Measurements from ENCODE around the gene SLC17A7.

SLC17A7 gene

GRCh38 chr19:49432141-49433073 is 8.9 kb downstream of the SLC17A7 start:
- TF ChIP-seq CTCF (IDR thresholded peaks at IDR 0.05; ENCODE audit: low read depth, low read length, missing control alignments): no peak
- DNase-seq (ENCODE audit: low read depth): no peak
- H3K4me3 ChIP-seq (ENCODE audit: low read depth, low read length): no peak overlapping the region

GRCh38 chr19:49431330-49431749 is 10.0 kb downstream of the SLC17A7 start:
- DNase-seq (ENCODE audit: low read depth): no peak
- TF ChIP-seq CTCF (IDR thresholded peaks at IDR 0.05; ENCODE audit: low read depth, low read length, missing control alignments): no peak
- H3K4me3 ChIP-seq (ENCODE audit: low read depth, low read length): no peak overlapping the region

GRCh38 chr19:49430678-49431329 is 10.5 kb downstream of the SLC17A7 start:
- DNase-seq (ENCODE audit: low read depth): no peak
- no peak overlapping the region for H3K4me3 ChIP-seq (ENCODE audit: low read depth, low read length)
- TF ChIP-seq CTCF (IDR thresholded peaks at IDR 0.05; ENCODE audit: low read depth, low read length, missing control alignments): peak; percentile 49

- DNase-seq (ENCODE audit: low read depth): no peak
- no peak overlapping the region for H3K4me3 ChIP-seq (ENCODE audit: low read depth, low read length)
- no peak for TF ChIP-seq CTCF (IDR thresholded peaks at IDR 0.05; ENCODE audit: low read depth, low read length, missing control alignments)
Observed at GRCh38 chr19:49430172-49430677, 11.1 kb downstream of the SLC17A7 start.

- no peak overlapping the region for H3K4me3 ChIP-seq (ENCODE audit: low read depth, low read length)
- no peak for DNase-seq (ENCODE audit: low read depth)
- no peak for TF ChIP-seq CTCF (IDR thresholded peaks at IDR 0.05; ENCODE audit: low read depth, low read length, missing control alignments)
Observed at GRCh38 chr19:49428547-49429451, 12.5 kb downstream of the SLC17A7 start.

- DNase-seq (ENCODE audit: low read depth): no peak
- TF ChIP-seq CTCF (IDR thresholded peaks at IDR 0.05; ENCODE audit: low read depth, low read length, missing control alignments): no peak
- H3K4me3 ChIP-seq (ENCODE audit: low read depth, low read length): no peak overlapping the region
Observed at GRCh38 chr19:49427855-49428546, 13.3 kb downstream of the SLC17A7 start.

Measured in GM12864 (cell line).